Activated CD8-positive, alpha-beta memory T cell treated with anti-CD3 and anti-CD28 coated beads, Interleukin-2, amount 50 U/mL, for 4 hours (primary cell): ENCODE results near the gene GNG10.
"Not testable (repeated sequence)": the region's sequence is repeated elsewhere in the genome, so short reads cannot be mapped to it uniquely, and the experiment has no call there.

Experiments used
- DNase-seq: peaks from one replicate; pipeline ENCODE4 v3.0.0-alpha.2; 2020

The GNG10 gene

DNA sequence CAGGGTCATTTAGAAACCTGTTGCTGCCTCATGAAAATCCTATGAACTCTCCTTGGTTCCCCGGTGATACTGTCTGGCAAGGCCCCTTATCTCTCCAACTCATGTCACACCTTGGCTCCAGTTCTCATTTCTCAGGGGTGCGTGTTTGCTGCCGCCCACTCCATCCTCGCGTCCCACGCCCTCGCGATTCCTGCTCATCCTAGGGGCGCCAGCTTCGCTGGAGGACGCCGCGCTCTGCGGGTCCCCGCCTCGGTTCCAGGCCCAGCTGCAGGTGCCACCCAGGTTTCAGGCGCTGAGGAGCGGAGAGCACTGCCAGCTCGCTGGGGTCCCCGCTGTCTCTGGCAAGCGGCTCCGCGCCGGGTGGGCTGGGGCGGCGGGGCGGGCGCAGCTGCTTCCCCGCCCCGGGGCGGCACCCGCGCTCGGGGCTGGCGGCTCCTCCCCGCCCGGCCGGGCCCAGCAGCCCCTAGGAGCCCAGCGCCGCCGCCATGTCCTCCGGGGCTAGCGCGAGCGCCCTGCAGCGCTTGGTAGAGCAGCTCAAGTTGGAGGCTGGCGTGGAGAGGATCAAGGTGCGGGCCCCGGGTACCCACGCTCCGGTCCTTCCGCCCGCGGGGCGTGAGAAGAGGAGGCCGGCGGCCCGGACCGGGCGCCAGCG, at the start of gene GNG10:
TSS of gene GNG10 (plus strand) at position 456 of the 652 bp plus-strand sequence. CDS start at position 486, 30 bp downstream.
- DNase-seq: peak; percentile 75

DNA sequence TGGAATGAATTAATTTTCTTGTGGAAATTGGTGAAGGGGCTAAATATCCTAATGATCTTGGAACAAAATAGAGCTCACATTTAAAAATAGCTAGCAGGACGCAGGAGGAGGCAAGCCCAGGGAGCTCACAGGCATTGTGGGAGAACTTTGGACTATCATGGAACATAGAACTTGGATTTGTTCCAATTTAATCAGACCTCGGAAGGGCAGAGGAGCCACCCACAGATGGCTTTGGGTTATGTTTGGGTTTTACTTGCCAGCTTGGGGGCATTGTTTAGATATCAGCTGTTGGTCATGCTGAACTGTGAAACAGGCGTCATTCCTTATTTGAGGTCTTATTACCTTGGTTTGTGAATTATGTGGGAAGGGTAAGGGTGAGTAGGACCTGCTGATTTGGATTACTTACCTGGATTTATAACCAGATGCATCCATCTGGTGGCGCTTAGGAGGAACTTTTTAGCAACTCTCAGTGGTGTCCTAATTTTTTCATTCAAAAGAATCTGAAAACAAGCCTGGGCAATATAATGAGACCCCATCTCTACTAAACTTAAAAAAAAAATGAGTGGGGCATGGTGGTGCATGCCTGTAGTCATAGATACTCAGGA, 47.9 kb upstream of the GNG10 start:
- DNase-seq: no peak

DNA sequence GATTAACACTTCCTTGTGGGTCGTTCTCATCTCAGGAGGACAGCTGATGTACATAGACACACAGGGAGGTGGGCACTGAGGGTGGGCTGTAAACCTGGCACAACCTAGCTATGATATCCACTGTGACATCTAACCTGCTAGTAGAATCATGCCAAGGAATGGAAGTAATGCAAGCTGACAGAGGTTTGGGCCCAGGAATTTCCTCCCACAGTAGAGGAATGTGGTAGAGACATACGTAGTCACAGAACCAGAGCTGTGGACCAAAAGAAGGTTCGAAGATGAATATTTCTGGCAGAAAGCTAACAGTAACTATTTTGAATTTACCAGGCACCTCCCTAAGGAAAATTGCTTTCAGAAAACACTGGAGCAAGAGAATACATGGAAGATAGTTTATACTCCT, 45.5 kb upstream of the GNG10 start:
- DNase-seq: no peak

DNA sequence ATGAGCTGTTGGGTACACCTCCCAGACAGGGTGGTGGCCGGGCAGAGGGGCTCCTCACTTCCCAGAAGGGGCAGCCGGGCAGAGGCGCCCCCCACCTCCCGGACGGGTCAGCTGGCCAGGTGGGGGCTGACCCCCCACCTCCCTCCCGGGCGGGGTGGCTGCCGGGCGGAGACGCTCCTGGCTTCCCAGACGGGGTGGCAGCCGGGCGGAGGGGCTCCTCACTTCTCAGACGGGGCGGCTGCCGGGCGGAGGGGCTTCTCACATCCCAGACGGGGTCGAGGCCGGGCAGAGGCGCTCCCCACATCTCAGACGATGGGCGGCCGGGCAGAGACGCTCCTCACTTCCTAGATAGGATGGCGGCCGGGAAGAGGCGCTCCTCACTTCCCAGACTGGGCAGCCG, 44.1 kb upstream of the GNG10 start:
- not testable (repeated sequence) for DNase-seq

DNA sequence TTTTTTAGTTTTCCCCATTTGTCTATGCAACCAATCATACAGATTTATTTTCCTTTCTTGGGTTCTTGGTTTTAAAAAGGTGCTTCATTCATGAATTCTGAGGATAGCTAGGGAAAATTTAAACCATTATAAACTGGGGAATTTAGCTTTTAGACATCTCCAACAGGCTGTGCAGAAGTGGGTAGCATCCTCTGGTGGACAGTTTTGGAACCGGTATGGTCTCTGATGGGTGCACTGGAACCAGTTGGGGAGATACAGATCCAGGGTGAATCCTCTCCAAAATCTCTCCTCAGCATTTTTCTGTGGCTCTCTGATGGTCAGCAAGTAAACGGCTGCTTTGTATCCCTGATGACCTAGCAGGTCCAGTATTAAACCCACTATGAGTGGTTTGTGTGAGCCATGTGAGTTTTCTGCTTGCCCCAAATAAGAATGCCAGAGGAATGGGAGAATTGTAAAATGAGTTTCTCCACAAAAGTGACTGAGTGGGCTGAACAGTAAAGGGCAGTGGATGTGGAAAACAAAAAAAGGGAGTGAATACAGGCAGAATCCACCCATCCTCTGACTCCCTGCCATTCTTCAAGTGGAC, 39.4 kb upstream of the GNG10 start:
- no peak for DNase-seq

DNA sequence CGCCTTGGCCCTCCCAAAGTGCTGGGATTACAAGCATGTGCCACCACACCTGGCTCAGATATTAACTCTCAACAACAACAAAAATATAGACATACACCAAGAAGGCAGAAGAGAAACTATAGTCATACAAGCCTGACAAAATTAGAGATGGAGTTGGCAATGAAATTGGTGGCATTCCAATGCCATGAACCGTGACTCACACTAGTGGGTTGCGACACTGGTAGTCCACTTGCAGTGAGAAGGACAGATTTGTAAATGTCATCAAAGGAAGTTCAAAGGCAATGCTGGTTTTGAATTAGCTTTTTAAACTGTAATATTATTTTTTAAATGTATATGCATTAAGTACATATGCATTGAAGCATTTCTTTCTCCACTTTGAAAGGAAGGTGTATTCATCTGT, 38.8 kb upstream of the GNG10 start:
- no peak for DNase-seq

DNA sequence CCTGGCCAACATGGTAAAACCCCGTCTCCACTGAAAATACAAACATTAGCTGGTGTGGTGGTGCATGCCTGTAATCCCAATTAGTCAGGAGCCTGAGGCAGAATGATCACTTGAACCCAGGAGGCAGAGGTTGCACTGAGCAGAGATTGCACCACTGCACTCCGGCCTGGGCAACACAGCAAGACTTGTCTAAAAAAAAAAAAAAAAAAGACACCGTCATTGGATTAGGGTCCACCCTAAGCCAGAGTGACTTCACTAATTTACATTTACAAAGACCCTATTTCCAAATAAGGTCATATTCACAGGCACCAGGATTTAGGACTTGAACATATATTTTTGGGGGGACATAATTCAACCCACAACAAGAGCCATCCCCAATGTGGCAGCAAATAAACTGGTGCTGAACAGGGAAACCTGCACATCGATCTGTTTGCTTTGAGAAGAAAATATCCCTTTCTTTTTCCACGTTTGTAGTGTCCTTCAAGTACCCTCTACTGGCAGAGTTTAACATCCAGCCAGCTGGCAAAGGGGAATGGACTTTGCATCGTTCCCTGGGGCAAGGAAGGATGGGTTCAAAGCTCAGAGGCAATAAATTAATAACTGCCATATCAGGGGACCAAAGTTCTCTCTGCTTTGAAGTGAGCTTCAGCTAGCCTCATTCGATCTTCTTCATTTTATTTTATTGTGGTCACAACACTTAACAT, 34.0 kb upstream of the GNG10 start:
- DNase-seq: no peak

DNA sequence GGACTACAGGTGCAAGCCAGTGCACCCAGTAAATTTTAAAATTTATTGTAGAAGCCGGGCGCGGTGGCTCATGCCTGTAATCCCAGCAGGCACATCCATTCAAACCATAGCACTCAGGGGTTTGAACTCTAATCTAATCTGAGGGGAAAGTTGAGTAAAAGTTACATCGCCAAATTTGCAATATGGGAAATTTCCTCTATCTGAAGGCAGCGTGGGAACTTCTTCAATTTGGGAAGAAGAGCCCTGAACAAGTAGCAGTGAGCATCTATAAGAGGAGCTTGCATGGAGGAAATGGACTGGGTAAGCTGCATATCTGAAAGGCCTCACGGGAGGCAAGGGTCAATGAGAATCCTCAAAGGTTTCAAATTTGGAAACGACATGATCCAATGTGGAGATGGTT, 33.0 kb upstream of the GNG10 start:
- DNase-seq: no peak

GRCh38 chr9:111630182-111630963, 31.0 kb upstream of the GNG10 start:
- DNase-seq: no peak

GRCh38 chr9:111630964-111631213, 30.5 kb upstream of the GNG10 start:
- DNase-seq: no peak

DNA sequence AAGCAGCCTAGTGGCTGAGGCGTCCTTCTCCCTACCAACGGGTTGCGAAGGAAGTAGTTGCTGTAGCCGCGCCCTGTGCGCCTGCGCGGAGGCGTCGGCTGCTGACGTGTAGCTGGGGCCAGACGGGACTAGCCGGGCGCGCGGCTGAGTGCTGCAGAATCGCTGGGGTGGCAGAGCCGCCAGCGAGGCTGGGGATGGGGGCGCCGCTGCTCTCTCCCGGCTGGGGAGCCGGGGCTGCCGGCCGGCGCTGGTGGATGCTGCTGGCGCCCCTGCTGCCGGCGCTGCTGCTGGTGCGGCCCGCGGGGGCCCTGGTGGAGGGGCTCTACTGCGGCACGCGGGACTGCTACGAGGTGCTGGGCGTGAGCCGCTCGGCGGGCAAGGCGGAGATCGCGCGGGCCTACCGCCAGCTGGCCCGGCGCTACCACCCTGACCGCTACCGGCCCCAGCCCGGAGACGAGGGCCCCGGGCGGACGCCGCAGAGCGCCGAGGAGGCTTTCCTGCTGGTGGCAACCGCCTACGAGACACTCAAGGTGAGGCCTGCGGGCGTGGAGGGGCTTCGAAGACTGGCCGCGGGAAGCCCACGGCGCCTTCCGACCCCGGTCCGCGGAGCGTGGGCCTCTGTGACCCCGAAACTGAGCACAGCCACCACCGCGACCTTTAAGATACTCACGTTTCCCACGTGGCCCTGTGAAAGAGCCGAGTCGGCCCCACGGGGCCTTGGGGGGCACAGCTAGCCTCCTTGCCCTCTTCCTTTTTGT, 30.0 kb upstream of the GNG10 start, which contains the start of gene DNAJC25:
TSS of gene DNAJC25 (plus strand) at position 121 of the 758 bp plus-strand sequence. CDS start at position 195, 74 bp downstream.
- peak; percentile 94 for DNase-seq

DNA sequence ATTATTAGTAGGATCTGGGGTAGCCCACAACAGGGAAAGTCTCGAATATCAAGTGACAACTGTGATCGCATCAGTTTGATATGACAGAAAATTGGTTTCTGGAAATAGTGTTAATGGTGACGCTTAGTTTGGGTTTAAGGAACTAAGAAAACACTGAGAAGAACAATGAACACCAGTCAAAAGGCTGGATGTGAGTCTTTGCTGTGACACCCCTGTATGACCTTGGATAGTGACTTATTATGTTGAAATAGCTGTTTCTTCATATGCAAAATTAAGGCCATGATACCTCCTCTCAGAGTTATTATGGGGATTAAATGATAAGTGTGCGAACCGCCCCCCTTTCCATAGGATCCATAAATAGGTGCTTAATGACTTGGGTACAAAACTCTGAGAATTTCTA, 29.3 kb upstream of the GNG10 start:
- no peak for DNase-seq

- DNase-seq: no peak
These were observed 28.6 kb upstream of the GNG10 start for GRCh38 chr9:111632695-111633388.

DNA sequence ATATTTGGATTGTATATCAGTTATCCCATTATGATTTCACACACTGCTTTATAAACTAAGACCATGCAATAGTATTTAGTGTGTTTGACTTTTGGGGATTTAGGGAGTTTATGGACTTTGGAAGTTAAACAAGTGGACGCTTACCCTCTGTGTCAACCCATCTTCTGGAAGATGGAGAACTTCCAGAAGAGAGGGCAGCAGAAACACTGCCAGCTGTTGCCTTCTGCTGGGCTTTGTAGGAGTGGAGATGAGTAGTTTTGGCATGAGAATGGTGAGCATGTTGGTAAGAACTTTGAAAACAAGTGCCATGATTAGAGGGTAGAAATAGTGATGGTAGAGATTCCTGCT, 28.0 kb upstream of the GNG10 start:
- DNase-seq: no peak

- no peak for DNase-seq
These were observed 26.5 kb upstream of the GNG10 start for GRCh38 chr9:111634860-111635259.

GRCh38 chr9:111637421-111637950, 23.9 kb upstream of the GNG10 start:
- no peak for DNase-seq

- no peak for DNase-seq
These were observed 17.1 kb upstream of the GNG10 start for GRCh38 chr9:111644195-111644772.

GRCh38 chr9:111645806-111646205, 15.6 kb upstream of the GNG10 start:
- DNase-seq: no peak

- DNase-seq: no peak
These were observed 15.0 kb upstream of the GNG10 start for GRCh38 chr9:111646417-111646816.

GRCh38 chr9:111648066-111648465, 13.3 kb upstream of the GNG10 start:
- DNase-seq: no peak

- DNase-seq: no peak
These were observed 12.4 kb upstream of the GNG10 start for GRCh38 chr9:111649016-111649415.
